ENCODE measurements around the gene SLIRP.
A peak's percentile ranks its signal among the peaks of the same experiment; 100 is the strongest.
"Not testable (repeated sequence)": the region's sequence is repeated elsewhere in the genome, so short reads cannot be mapped to it uniquely, and the experiment has no call there.

Gene SLIRP

GRCh38 chr14:77707724-77708408, at the start of gene SLIRP, which contains the start of gene ALKBH1:
Gene SLIRP (plus strand): TSS chr14:77708103. CDS start chr14:77708112, 9 bp downstream.
Gene ALKBH1 (minus strand): TSS chr14:77708023. CDS start chr14:77708004, 19 bp downstream.
- peak; percentile 72 for DNase-seq (ENCODE audit: low read depth)

GRCh38 chr14:77659831-77660230, 48.1 kb upstream of the SLIRP start:
- DNase-seq (ENCODE audit: low read depth), result peak; percentile 53

DNA sequence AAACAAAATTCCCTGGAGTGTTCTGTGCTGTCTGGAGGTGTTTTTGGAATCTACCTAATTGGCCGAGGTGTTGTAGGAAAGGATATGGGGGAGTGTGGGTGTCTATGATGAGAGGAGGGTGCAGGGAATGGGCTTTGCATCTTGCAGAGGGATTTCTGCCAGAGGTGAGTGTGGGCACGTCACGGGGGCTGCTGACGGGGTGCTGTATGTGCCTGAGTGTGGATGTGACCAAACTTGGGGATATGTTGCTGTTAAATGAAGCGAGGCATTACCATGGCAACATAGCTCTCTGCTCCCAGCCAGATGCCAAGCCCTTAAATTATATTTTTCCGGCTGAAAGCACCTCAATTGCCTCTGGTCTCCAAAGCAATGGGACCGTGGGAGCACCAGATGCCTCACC, 47.1 kb upstream of the SLIRP start:
- peak; percentile 50 for DNase-seq (ENCODE audit: low read depth)

- DNase-seq (ENCODE audit: low read depth), result not testable (repeated sequence)
These were observed 46.3 kb upstream of the SLIRP start for GRCh38 chr14:77661562-77661961.

DNA sequence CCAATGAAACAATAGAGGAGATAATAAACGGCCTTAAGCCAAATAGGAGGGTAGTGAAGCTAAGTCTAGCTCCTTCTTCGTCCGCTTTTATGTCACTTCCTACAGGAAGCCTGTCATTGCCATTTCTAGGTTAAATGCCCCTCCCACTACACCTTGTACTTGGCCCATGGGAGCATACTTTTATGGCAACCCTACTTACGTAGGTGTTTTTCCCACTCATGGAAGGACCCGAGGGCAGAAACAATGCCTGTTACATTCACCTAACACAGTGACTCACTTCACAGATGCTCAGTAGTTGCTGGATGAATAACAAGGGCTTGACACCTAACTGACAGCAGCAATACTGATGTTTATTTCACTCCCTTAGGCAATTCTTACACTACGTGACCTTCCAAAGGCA, 44.6 kb upstream of the SLIRP start:
- no peak for DNase-seq (ENCODE audit: low read depth)

- DNase-seq (ENCODE audit: low read depth), result no peak
These were observed 40.6 kb upstream of the SLIRP start for GRCh38 chr14:77667331-77667730.

DNA sequence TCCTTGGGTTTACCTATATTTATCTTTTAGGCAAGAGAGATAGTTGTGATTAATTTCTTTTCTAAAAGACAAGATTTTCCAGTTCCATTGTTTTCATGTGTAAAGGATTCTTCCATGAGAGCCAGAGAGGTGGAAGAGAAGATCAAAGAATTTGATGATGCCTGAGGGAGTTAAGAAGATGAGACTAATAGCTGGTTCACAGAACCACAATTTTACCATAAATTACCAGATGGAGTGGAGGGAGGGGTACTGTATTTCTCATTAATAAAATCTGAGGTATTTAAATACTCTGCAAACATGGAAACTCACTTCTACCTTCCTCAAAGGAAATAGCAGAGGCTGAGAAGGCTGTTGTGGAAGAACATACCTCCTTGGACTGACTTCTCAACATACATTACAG, 34.7 kb upstream of the SLIRP start:
- no peak for DNase-seq (ENCODE audit: low read depth)

DNA sequence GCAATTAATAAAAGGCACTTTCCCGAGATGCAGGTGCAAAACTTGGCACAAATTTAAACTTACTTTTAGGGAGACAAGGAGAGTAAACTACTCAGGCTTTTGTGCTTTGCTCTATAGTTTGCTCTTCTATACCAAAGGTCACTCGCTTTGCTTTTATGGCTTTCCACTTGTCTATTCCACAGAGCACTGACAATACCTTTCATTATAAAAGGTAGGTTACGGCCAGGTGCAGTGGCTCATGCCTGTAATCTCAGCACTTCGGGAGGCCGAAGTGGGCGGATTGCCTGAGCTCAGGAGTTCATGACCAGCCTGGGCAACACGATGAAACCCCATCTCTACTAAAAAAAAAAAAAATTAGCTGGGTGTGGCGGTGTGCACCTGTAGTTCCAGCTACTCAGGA, 33.0 kb upstream of the SLIRP start:
- DNase-seq (ENCODE audit: low read depth), result no peak

DNA sequence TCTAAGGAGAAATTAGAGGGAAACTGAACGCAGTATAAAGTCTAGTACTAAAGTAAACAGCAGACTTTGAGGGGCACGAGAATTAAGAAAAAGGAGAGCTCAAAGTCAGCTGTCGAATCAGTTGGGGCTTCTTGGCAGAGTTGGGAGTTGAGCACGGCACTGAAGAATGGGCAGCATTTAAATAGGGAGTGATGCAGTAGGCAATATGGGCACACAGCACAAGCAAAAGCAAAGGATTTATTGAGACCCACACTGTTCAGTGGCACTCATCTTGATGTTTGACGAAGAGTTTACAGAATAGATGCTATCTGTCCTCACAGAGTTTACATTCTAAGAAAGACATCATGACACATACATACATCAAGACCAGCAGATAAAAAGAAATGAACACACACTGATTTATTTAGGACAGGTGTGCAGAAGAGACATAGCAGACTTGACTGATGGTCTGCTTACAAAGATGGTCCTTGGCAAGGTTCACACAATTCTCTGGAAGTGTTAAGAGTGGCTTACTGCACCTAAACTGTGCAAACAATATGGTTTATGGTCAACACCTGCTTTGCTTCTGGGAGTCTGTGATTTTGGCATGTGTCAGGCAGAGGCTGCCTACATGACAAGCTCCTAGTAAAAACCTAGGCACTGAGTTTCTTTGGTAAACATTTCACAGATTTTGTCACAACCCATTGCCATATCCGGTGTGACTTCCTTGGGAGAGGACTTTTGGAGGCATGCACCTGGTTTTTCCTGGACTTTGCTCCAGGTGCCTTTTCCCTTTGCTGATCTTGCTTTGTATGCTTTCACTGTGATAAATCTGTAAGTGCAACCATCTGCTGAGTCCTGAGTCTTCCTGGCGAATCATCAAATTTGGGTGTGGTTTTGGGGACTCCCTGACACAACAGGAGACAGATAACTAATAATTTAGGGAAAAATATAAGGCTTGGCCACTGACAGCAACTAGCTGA, 26.4 kb upstream of the SLIRP start:
- DNase-seq (ENCODE audit: low read depth), result no peak

- no peak for DNase-seq (ENCODE audit: low read depth)
These were observed 25.7 kb upstream of the SLIRP start for GRCh38 chr14:77682158-77682553.

- no peak for DNase-seq (ENCODE audit: low read depth)
These were observed 16.6 kb upstream of the SLIRP start for GRCh38 chr14:77691259-77691658.

DNA sequence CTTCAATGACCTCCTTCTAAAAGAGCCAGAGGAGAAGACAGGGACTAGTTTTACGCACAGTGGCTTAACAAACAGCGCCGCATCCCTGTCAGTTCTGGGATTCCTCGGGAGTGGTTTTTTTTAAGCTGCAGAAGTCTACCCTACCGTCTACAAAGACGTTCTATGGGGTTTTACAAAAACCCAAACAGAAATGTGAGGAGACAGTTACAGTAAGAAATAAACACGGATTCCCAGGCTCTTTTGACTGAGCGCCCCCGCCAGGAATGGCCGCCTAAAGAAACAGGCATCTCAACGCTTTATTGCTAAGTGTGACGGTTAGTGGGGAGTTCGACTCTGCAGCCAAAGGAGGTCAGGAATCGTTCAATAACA, 564 bp upstream of the SLIRP start:
- DNase-seq (ENCODE audit: low read depth), result peak; percentile 34

- DNase-seq (ENCODE audit: low read depth), result no peak
These were observed 846 bp downstream of the SLIRP start for GRCh38 chr14:77708749-77709148.

GRCh38 chr14:77709412-77709811, 1.5 kb downstream of the SLIRP start:
- no peak for DNase-seq (ENCODE audit: low read depth)

DNA sequence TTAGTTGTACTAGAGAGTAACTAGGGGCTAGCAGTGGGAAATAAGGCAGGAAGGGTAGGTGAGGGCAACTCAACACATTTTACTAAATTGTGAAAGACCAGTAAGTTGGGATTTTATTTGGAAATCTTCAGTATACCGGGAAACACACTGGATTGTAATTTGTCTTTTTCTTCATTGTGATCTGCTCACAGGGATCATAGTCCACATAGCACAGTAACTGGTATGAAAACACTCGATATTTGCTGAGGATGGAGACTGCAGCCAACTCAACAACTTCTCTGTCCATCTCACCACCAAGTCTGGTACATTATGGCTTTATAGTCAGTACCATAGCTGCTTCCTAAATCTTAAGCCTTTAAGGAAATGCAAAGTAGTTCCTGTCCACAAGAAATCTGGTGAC, 2.5 kb downstream of the SLIRP start:
- no peak for DNase-seq (ENCODE audit: low read depth)

GRCh38 chr14:77714926-77715325, 7.0 kb downstream of the SLIRP start:
- DNase-seq (ENCODE audit: low read depth), result no peak

DNA sequence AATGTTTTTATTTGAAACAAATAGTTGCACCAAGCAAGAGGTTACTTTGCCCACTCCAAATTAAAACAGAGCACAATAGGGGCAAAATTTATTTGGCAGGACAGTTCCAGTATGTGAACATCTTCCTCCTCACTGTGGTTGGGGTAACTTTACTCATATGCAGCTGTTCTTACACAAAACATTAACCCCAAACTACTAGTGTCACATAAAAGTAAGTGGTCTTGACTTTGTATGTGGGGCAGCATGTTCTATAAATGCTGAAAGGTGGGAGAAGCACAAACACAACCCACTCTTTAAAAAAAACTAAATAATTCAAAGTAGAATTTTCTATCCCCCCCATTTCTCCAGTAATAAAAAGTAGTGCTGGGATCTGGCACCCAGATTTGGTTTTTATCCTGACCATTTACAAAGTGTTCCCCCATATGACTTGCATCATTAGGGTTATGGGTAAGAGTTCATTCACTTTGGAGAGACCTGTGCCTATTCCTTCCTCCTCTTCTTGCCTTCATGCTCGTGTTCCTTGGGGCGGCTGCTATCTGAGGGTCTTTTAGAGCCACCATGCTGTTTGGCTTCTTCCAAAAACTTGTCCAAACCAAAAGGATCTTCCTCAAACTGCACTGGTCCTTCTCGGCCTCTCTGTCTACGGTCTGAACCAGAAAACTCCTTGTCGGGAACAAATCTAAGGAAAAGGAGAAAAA, 9.9 kb downstream of the SLIRP start:
- no peak for DNase-seq (ENCODE audit: low read depth)

GRCh38 chr14:77721437-77721836, 13.5 kb downstream of the SLIRP start:
- no peak for DNase-seq (ENCODE audit: low read depth)

GRCh38 chr14:77722301-77722700, 14.4 kb downstream of the SLIRP start:
- DNase-seq (ENCODE audit: low read depth), result no peak

DNA sequence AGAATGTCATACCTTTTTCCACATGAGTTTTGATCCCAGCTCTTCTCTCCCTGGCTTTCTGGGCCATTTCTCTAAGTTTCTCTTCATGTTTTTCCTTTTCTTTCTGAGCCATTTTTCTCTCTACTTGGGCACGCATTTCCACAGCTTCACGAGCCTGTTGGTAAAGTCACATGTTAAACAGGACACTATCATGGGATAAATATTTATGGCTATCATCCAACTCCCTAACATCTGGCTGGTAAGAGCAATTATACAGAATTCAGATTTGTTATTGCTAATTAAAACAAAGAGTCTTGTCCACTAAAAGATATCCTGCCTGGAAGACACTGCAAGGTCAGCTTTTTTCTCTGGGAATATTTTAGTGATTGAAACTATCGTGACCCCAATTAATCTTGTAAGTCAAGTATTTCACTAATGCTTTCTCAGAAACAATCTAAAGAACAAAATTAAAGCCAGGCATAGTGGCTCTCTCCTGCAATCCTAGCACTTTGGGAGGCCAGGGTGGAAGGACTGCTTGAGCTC, 23.1 kb downstream of the SLIRP start:
- peak; percentile 29 for DNase-seq (ENCODE audit: low read depth)

DNA sequence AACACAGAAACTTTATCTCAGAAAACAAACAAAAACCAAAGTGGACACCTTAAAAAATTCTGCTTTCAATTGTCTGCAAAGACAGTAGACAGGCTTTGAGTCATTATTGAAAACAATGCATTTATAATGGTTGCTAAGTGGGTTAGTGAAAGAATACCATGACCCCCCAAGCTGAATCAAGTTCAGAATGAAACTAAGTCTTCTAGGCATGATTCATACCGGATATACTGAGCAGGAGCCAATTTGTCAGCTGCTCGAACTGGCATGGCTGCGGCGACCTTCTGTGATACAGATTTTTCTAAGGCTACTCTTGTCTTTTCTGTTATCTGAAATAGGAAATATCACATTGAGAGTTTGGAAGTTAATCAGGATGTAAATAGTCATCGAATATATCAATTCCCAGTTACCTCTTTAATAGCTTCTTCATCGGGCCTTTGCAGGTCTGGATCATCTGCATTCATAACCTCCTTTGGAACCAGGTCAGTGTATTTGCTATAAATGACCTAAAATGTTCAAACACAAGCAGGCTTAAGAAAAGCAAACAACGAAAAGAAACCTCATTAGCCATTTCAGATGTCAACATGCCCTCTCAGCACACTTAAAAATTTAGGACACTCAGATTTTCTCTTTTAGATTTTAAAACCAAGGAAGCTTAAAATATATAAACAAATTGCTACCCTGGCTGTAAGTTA, 30.8 kb downstream of the SLIRP start:
- DNase-seq (ENCODE audit: low read depth), result no peak

DNA sequence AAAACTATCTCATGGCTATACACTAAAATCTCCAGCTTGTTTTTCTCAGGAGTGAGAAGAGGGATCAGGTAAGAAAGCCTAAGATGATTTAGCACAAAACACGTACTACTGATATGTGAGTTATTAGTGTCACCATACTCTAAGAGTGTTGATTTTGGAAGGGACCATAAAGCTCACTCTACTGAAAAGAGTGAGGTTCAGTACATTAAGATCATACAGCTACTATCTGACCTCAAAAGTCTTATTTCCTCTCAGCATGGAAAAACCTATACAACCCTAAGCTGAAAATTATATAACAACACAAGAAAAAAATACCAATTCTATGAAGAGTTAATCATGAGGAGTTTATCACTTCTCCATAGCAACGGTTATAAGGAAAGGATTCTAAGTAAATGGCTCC, 33.5 kb downstream of the SLIRP start:
- DNase-seq (ENCODE audit: low read depth), result no peak

Data from fibroblast of gingiva (primary cell).